ENCODE results near the gene ZC3HAV1.
A peak's percentile ranks its signal among the peaks of the same experiment; 100 is the strongest.
"Not testable (repeated sequence)": the region's sequence is repeated elsewhere in the genome, so short reads cannot be mapped to it uniquely, and the experiment has no call there.

Gene ZC3HAV1

DNA sequence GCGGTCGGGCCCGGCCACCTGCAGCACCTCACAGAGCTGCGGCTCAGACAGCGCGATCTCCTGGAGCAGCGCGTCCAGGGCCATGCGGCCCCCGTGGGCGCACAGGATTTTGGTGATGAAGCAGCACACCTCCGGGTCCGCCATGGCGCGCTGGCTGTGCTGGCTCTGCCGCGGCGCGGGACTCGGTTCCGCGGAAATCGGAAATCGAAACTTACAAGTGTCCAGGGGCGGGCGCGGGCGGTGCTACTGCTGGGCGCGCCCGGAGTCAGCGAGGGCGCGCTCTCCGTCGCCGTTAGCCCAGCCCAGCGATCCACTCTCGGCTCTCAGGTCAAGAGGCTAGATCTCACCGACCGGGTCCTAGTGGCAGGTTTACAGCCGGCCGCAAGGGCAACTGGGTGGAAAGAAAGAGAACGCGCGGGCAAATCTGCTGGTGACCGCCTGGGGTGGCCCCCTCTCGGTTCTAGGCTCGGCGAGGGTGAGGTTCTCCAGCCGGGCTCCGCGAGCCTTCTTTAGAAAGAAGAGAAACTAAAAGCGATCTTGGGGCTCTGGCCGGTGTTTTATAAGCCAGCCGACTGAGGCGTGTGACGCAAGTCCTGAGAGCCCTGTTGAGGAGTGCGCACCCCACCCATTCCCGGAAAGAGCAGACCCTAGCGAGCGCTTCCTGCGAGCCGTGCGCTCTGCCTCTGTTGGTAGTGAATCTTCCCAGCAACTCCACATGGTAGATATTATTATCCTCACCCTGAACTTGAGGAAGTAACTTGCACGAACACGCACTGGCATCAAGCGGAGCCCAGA, at the start of gene ZC3HAV1:
Gene ZC3HAV1, minus strand, starts transcription at position 533 of the 795 bp plus-strand sequence. Its CDS starts 389 bp downstream, at position 144.
- peak; percentile 91 for DNase-seq

- DNase-seq: no peak
Observed at GRCh38 chr7:139153832-139154231, 44.3 kb upstream of the ZC3HAV1 start.

- no peak for DNase-seq
Observed at GRCh38 chr7:139152149-139152548, 42.6 kb upstream of the ZC3HAV1 start.

- DNase-seq: no peak
Observed at GRCh38 chr7:139139150-139139549, 29.6 kb upstream of the ZC3HAV1 start.

- peak; percentile 85 for DNase-seq
Observed at GRCh38 chr7:139133335-139134139, 24.0 kb upstream of the ZC3HAV1 start.

DNA sequence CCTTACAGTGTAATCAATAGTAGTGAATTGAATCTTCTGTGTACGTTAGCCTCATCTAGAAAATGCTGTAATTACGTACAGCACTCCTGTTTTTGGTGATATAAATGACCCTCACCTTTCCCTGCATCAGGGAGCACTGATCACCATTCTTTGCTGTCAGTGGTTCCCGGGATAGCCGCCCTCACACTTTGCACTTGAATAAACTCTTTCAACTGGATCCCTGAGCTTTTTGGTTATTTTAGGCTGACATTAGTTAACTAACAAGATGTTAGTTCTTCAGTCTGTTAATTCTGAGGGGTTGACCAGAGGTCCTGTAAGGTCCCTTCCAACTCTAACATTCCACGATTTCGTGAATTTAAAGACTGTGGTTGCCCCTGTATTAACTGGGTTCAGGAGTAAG, 23.4 kb upstream of the ZC3HAV1 start:
- DNase-seq: no peak

GRCh38 chr7:139131601-139132041, 22.1 kb upstream of the ZC3HAV1 start:
- DNase-seq: no peak

DNA sequence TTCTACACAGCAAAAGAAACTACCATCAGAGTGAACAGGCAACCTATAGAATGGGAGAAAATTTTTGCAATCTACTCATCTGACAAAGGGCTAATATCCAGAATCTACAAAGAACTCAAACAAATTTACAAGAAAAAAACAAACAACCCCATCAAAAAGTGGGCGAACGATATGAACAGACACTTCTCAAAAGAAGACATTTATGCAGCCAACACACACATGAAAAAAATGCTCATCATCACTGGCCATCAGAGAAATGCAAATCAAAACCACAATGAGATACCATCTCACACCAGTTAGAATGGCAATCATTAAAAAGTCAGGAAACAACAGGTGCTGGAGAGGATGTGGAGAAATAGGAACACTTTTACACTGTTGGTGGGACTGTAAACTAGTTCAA, 20.3 kb upstream of the ZC3HAV1 start:
- DNase-seq: not testable (repeated sequence)

DNA sequence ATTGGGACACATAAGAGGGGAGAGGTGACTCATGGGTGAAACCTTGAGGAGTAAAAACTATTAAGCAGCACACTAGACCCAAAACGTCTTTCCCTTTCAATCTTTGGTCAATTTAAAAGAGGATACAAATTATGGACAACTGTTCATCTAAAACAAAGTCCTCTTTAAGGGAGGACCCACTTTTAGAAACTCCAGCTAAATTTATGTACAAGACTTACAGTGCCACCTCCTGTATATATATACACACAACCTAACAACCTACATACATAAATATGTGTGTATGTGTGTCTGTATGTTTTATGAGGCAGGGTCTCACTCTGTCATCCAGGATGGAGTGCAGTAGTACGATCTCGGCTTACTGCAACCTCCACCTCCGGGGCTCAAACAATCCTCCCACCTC, 18.1 kb upstream of the ZC3HAV1 start:
- DNase-seq: no peak

DNA sequence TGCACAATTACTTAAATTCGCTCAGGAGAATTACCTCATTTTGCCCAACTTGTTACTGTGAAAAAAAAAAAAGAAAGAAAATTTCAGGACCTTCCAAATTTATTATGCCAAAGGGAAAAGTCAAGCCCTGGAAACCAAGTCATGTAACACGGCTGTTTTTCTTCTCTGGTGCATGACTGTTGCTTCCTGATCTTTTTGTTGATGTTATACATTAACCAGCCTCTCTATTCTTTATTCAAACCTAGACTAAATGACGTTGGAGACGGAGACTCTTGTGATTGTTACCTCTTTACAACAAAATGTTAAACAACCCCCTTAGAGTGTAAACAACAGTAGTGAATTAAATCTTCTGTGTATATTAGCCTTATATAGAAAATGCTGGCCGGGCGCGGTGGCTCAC, 16.1 kb upstream of the ZC3HAV1 start:
- DNase-seq: no peak

DNA sequence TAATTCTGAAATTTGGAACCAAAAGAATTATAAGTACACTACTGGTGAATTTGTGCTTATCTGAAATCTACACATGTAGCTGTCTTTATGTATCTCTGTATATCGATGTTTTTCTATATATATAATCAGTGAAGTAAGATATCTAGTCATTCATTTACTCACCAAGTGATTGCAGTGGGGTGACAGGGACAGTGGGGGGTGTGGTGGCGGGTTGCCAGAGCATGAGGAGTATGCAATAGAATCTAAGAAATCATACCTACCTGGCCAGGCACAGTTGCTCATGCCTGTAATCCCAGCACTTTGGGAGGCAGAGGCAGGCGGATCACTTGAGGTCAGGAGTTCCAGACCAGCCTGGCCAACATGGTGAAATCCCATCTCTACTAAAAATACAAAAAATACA, 15.5 kb upstream of the ZC3HAV1 start:
- not testable (repeated sequence) for DNase-seq

- DNase-seq: no peak
Observed at GRCh38 chr7:139124084-139124914, 14.8 kb upstream of the ZC3HAV1 start.

DNA sequence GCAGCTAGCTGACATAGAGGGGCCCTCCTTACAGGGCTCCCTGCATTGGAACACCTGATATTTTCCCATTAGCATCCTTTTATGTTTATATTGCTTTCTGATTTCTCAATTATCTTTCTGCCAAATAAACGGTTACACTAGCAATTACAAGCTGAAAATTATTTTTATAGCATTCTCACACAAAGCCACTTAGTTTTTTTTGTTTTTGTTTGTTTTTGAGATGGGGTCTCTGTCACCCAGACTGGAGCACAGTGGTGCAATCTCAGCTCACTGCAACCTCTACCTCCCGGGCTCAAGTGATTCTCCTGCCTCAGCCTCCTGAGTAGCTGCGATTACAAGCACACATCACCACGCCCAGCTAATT, 9.9 kb upstream of the ZC3HAV1 start:
- no peak for DNase-seq

- DNase-seq: no peak
Observed at GRCh38 chr7:139118805-139119485, 9.4 kb upstream of the ZC3HAV1 start.

GRCh38 chr7:139118234-139118804, 8.8 kb upstream of the ZC3HAV1 start:
- no peak for DNase-seq

DNA sequence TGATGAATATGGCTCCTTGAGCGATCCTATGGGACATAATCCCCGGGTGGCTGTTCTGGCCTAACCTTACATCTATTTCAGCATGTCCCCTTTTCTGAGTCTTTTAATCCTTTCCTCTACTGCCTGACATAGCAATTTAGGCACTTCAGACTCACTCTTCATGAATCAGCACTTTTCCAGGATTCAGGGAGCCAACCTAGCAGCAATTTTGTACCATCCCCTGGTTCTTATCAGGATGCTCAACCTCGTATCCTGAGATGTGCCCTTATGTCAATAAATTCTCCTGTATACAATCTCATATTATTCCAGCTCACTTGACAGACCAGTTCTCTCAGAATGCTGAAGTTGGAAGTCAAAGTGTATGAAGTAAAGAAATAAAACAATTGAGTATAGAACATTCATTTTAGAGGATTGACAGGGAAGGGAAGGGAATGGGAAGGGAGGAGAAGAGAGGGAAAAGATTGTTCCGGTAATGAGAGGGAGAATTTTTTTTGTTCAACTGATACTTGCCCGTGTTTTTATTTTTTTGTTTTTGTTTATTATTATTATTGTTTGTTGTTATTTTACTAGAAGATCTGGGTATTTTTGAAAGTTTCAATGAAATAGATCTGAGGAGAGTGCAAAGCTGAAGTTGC, 8.2 kb upstream of the ZC3HAV1 start:
- no peak for DNase-seq

DNA sequence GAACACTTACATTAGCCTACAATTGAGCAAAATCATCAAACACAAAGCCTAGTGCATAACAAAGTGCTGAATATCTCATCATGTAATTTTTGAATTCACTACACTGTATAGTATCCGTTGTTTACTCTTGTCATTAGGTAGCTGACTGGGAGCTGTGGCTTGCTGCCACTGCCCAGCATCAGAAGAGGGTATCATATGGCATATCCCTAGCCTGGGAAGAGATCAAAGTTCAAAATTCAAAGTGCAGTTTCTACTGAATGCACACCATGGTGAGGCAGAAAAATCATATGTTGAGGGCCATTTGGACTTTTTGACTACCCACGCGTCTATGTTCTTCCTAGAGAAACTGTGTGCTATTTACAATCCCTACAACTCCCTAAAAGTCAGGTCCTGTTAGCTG, 7.5 kb upstream of the ZC3HAV1 start:
- DNase-seq: no peak

- DNase-seq: no peak
Observed at GRCh38 chr7:139115104-139115503, 5.6 kb upstream of the ZC3HAV1 start.

DNA sequence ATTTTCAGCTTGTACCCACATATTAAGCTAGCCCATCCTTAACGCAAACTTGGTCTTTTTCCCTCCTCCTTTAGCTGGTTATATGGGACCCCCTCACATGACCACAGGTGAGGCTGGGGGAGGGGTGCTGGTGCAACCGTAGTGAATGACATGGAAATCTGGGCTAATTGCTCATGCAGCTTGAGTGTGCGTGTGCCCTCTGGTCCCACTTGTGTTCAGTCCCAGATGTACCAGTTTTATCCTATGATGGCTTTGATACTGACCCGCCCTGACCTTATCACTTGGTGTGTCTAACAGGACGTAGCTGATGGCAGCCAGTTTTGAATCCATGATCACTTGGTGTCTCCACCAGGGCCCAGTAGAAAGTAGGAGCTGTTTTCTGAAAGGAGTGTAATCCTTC, 5.1 kb upstream of the ZC3HAV1 start:
- no peak for DNase-seq

GRCh38 chr7:139114018-139114417, 4.5 kb upstream of the ZC3HAV1 start:
- DNase-seq: no peak

GRCh38 chr7:139112741-139113250, 3.3 kb upstream of the ZC3HAV1 start:
- DNase-seq: no peak

DNA sequence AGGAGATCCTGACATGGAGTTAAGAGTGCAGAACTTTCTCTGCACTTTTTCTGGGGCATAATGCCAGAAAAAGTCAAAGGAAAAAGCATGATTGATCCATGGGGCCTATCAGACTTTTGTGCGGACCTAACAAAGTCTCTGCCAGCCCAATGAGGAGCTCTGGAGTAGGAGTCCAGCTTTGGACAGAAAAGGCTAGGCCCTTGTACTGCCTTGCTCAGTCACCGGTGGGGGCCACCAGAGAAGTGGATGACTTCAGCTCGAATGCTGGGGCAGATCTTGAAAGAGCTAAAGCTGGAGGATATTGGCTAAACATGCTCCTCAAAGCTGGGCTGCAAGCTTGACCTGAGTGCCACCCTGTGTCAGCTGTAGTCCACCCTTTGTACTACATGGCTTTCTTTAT, 2.8 kb upstream of the ZC3HAV1 start:
- no peak for DNase-seq
